Activated CD8-positive, alpha-beta T cell treated with anti-CD3 and anti-CD28 coated beads, Interleukin-2, amount 10 ng/mL, durations not matched to agents 7 days and 5 days (primary cell): ENCODE data around the gene PRKD1. TPM values are rescaled to one million over a fixed set of nuclear protein-coding genes. Genes with fewer than 3 reads are reported as not detected.
"Not testable (repeated sequence)": the region's sequence is repeated elsewhere in the genome, so short reads cannot be mapped to it uniquely, and the experiment has no call there.

Source experiments
- ATAC-seq: fragments of 150-1000 bp; cut with Tn5 transposase; one replicate; pipeline ENCODE4 v1.10.0; 2021; ENCODE audit warnings: moderate library complexity
- CTCF ChIA-PET: fragments of 350-600 bp; sonication (Branson Sonifier 250); formaldehyde crosslinking; loops from one replicate; lab custom pipeline; 2021; ENCODE audit warnings: antibody characterized with exemption; lab: Charles Lee
- POLR2A ChIA-PET: fragments of 350-600 bp; sonication (Branson Sonifier 250); formaldehyde crosslinking; loops from one replicate; lab custom pipeline; 2021; ENCODE audit warnings: antibody characterized with exemption; lab: Charles Lee
- DNase-seq: peaks from one replicate; pipeline ENCODE4 v3.0.0-alpha.2; 2020
- H3K27ac Mint-ChIP-seq: one replicate; pipeline ENCODE4 v1.8.0; 2021; ENCODE audit warnings: mild to moderate bottlenecking, mixed read lengths
- H3K27me3 Mint-ChIP-seq: one replicate; pipeline ENCODE4 v1.8.0; 2021; ENCODE audit warnings: low read depth, mixed read lengths
- H3K36me3 Mint-ChIP-seq: one replicate; pipeline ENCODE4 v1.8.0; 2021; ENCODE audit warnings: low read depth, mixed read lengths
- H3K4me1 Mint-ChIP-seq: one replicate; pipeline ENCODE4 v1.8.0; 2021; ENCODE audit warnings: low read depth, mixed read lengths
- H3K4me3 Mint-ChIP-seq: one replicate; pipeline ENCODE4 v1.8.0; 2021; ENCODE audit warnings: mild to moderate bottlenecking, mixed read lengths
- H3K9me3 Mint-ChIP-seq: one replicate; pipeline ENCODE4 v1.8.0; 2022; ENCODE audit warnings: mixed read lengths; ENCODE audit not compliant: insufficient read depth
- total RNA-seq, 2 experiments: library from RNA; stranded (reverse); gene quantifications; one replicate each; pipeline ENCODE4 v1.2.3, GENCODE V29; 2021

Gene PRKD1
- total RNA-seq, 2 experiments from 2014 or later = not detected

DNA sequence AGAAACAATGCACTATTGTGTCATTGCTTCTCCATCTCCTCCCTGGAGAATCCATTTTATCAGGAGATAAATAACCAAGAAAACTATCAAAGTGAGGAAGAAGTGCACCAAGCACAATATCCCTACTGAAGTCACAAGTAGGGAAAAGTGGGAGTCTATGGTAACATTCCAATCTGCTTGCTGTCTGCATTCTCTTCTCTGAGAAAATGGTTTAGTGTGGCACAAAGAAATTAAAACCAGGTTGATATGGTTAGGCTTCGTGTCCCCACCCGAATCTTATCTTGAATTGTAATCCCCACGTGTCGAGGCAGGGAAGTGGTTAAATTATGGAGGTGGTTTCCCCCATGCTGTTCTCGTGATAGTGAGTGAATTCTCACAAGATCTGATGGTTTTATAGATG is 209.7 kb downstream of the PRKD1 start:
- CTCF ChIA-PET = no interaction called here
- peaks cover 7% of the 10 kb centered on the region for H3K9me3 Mint-ChIP-seq
- ATAC-seq (no peak), DNase-seq (no peak)
- no peak overlapping the region for H3K27ac Mint-ChIP-seq
- H3K4me1 Mint-ChIP-seq = no peaks in the 10 kb centered on the region
- no peaks in the 10 kb centered on the region for H3K36me3 Mint-ChIP-seq
- no peaks in the 10 kb centered on the region for H3K27me3 Mint-ChIP-seq
- no peak overlapping the region for H3K4me3 Mint-ChIP-seq
- POLR2A ChIA-PET = no interaction called here

DNA sequence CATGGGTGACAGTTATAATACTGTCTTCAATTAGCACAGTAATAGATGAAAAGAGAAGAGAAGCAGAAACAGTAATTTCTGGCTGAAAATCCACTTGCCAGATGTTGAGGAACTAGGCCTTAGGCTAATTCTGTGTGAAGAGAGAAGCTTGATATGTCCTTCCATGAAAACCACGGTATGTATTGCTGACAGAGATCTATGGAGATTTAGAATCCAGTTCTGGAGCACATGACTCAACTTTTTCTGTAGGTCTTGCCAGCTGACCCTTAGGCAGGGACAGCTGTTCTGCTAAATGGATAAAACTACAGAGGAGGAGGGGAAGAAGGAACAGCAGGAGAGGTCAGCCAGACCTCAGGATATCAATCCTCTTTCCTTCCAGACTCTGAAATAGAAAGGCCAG is 211.5 kb downstream of the PRKD1 start:
- Mint-ChIP-seq H3K27ac (no peak overlapping the region), H3K36me3 (no peaks in the 10 kb centered on the region), H3K4me3 (no peak overlapping the region), H3K4me1 (no peaks in the 10 kb centered on the region), H3K9me3 (peaks cover 7% of the 10 kb centered on the region), H3K27me3 (no peaks in the 10 kb centered on the region)
- ChIA-PET CTCF (no interaction called here), POLR2A (no interaction called here)
- ATAC-seq (no peak), DNase-seq (no peak)

- ChIA-PET CTCF (no interaction called here), POLR2A (no interaction called here)
- no peak for ATAC-seq
- Mint-ChIP-seq H3K36me3 (no peaks in the 10 kb centered on the region), H3K9me3 (peaks cover 7% of the 10 kb centered on the region), H3K4me1 (no peaks in the 10 kb centered on the region), H3K27me3 (no peaks in the 10 kb centered on the region), H3K4me3 (no peak overlapping the region), H3K27ac (no peak overlapping the region)
- DNase-seq = no peak
Observed at GRCh38 chr14:29712601-29713000, 215.0 kb downstream of the PRKD1 start.

DNA sequence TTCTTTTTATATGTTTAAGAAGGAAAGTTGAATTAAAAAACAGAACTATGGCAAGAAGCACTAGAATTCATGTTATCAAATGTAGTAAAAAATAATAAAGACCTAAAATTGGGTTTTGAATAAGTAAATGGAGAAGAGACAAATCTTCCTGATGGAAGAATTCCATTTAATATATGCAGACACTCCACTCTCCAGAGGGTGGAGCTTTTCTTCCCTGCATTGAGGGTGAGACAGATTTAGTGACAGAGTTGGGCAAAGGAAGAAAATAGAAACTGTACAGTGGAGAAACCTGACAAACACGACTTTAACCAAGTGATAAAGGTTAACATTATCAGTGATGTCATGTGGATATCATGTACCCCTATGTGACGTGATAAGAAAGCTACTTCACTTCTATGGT is 217.6 kb downstream of the PRKD1 start:
- ChIA-PET POLR2A (no interaction called here), CTCF (no interaction called here)
- Mint-ChIP-seq H3K4me3 (no peak overlapping the region), H3K36me3 (no peaks in the 10 kb centered on the region), H3K27me3 (no peaks in the 10 kb centered on the region), H3K9me3 (peaks cover 9% of the 10 kb centered on the region), H3K27ac (no peak overlapping the region), H3K4me1 (no peaks in the 10 kb centered on the region)
- DNase-seq (no peak), ATAC-seq (no peak)

- Mint-ChIP-seq H3K4me3 (no peak overlapping the region), H3K36me3 (no peaks in the 10 kb centered on the region), H3K4me1 (no peaks in the 10 kb centered on the region), H3K27me3 (no peaks in the 10 kb centered on the region), H3K27ac (no peak overlapping the region), H3K9me3 (peaks cover 9% of the 10 kb centered on the region)
- ChIA-PET POLR2A (no interaction called here), CTCF (no interaction called here)
- ATAC-seq (no peak), DNase-seq (no peak)
Observed at GRCh38 chr14:29709490-29709889, 218.2 kb downstream of the PRKD1 start.

DNA sequence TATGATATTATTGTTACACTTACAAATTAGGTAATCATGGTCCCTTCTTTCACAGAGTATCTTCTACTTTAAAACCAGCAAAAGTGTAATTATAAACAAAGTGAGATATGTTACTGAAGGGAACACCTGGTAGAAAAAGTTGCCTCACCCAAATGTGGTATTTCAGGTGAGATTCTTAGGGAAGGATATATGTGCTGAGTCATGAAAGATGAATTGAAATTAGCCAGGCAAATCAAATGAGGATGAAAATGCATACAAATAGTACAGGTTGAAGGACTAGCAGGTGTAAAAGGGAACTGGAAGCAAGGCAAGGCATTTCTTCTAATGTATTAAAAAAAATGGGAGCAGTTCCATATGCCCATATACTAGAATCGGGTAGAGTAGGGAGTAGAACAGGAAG is 220.9 kb downstream of the PRKD1 start:
- ChIA-PET POLR2A (no interaction called here), CTCF (no interaction called here)
- Mint-ChIP-seq H3K4me3 (no peak overlapping the region), H3K9me3 (peaks cover 9% of the 10 kb centered on the region), H3K27ac (no peak overlapping the region), H3K36me3 (no peaks in the 10 kb centered on the region), H3K4me1 (no peaks in the 10 kb centered on the region), H3K27me3 (no peaks in the 10 kb centered on the region)
- ATAC-seq (no peak), DNase-seq (no peak)

DNA sequence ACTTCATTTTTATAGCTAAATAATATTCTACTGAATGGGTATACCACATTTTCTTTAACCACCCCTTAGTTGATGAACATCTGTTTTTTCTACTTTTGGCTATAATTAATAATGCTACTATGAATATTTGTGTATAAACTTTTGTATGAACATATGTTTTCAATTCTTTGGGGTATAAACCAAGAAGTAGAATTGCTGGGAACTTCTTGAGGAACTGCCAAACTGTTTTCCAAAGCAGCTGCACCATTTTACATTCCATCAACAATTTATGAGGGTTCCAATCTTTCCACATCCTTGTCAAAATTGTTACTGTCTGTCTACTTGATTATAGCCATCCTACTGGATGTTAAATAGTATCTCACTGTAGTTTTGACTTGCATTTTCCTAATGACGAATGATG is 221.8 kb downstream of the PRKD1 start:
- ChIA-PET POLR2A (no interaction called here), CTCF (no interaction called here)
- Mint-ChIP-seq H3K4me1 (no peaks in the 10 kb centered on the region), H3K36me3 (no peaks in the 10 kb centered on the region), H3K9me3 (peaks cover 9% of the 10 kb centered on the region), H3K4me3 (no peak overlapping the region), H3K27ac (no peak overlapping the region), H3K27me3 (no peaks in the 10 kb centered on the region)
- ATAC-seq = no peak
- DNase-seq = no peak

DNA sequence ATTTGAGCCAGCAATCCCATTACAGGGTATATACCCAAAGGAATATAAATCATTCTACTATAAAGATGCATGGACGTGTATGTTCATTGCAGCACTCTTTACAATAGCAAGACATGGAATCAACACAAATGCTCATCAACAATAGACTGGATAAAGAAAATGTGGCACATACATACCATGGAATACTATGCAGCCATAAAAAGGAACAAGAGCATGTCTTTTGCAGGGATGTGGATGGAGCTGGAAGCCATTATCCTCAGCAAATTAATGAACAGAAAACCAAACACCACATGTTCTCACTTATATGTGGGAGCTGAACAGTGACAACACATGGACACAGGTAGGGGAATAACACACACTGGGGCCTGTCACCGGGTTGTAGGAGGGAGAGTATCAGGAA is 238.1 kb downstream of the PRKD1 start:
- CTCF ChIA-PET, H3K27me3 Mint-ChIP-seq, H3K4me3 Mint-ChIP-seq, DNase-seq, ATAC-seq, H3K27ac Mint-ChIP-seq, H3K36me3 Mint-ChIP-seq, H3K9me3 Mint-ChIP-seq, H3K4me1 Mint-ChIP-seq, POLR2A ChIA-PET: not testable (repeated sequence)

- CTCF ChIA-PET = no interaction called here
- no peaks in the 10 kb centered on the region for H3K9me3 Mint-ChIP-seq
- no peaks in the 10 kb centered on the region for H3K36me3 Mint-ChIP-seq
- DNase-seq (no peak), ATAC-seq (no peak)
- H3K27ac Mint-ChIP-seq = no peak overlapping the region
- H3K27me3 Mint-ChIP-seq = no peaks in the 10 kb centered on the region
- POLR2A ChIA-PET = no interaction called here
- H3K4me1 Mint-ChIP-seq = no peaks in the 10 kb centered on the region
- no peak overlapping the region for H3K4me3 Mint-ChIP-seq
Observed at GRCh38 chr14:29687866-29688265, 239.8 kb downstream of the PRKD1 start.

DNA sequence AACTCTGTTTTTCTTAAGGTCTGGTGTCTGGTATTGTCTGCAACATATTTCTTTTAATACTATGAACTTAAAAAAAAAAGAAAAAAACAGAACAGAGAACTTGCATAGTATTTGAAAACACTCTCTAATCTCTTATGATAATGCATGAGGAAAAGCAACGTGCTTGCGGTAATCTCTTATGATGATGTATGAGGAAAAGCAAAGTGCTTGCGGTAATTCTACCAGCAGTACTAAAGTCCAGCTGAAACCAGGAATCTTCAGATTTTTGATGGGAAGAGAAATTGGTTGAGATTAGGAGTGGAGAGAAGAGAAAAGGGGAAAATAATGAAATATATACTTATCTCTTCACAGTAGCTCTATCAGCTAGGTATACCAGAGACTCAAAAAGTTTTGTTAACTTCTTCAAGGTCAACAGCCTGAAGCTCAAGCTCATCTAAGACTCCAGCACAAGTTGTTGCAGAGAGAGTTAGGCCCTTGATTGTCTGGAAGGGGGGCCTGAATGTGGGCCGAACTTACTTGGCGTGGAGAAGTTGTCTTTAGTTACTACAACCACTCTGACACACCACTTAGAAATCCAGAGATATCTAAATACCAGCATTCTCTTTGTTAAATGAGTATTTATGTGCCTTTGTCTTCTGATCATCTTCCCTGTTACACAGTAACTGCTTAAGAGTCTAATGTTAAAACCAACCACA is 240.4 kb downstream of the PRKD1 start:
- Mint-ChIP-seq H3K9me3 (no peaks in the 10 kb centered on the region), H3K27ac (no peak overlapping the region), H3K27me3 (no peaks in the 10 kb centered on the region), H3K4me1 (no peaks in the 10 kb centered on the region), H3K36me3 (no peaks in the 10 kb centered on the region), H3K4me3 (no peak overlapping the region)
- DNase-seq (no peak), ATAC-seq (no peak)
- ChIA-PET CTCF (no interaction called here), POLR2A (no interaction called here)

DNA sequence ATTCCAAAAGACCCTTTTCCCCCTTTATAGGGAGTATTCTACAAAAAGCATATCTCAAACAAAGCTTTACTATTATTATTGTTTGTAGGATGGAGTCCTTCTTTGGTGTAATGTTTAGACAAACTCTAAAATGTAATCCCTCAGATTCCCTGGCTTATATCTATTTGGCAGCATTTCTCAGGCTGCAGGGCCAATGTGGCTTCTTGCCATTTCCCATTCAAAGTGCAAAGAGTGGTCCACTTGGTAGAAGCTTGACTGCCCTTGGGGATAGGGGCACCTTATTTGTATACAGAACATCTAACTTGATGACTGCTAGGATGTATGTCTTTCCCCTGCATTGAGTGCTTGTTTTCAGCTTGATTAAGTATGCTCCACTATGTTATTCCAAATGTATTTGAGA is 242.7 kb downstream of the PRKD1 start:
- POLR2A ChIA-PET = no interaction called here
- DNase-seq (no peak), ATAC-seq (no peak)
- no peak overlapping the region for H3K27ac Mint-ChIP-seq
- no peak overlapping the region for H3K4me3 Mint-ChIP-seq
- H3K9me3 Mint-ChIP-seq = peaks cover 5% of the 10 kb centered on the region
- H3K27me3 Mint-ChIP-seq = no peaks in the 10 kb centered on the region
- CTCF ChIA-PET = no interaction called here
- H3K4me1 Mint-ChIP-seq = no peaks in the 10 kb centered on the region
- H3K36me3 Mint-ChIP-seq = no peaks in the 10 kb centered on the region

DNA sequence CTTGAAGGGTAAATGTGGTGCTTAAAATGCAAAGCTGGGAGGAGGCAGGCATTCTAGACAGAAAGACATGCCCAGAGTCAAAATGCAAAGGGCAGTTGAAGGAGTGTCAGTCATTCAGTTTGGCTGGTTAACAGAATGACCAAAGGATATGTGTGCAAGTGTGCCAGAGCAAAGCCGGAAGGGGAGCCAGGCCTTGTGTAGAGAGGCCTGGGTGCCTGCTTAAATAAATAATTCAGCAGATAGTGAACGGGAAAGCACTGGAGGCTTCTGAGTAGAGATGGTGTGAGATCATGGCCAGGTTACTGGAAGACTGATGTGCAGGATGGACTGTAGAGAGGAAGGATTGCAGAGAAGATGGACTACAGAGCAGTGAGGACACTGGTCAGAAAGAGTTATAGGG is 244.9 kb downstream of the PRKD1 start:
- CTCF ChIA-PET = no interaction called here
- ATAC-seq = no peak
- POLR2A ChIA-PET = no interaction called here
- Mint-ChIP-seq H3K36me3 (no peaks in the 10 kb centered on the region), H3K4me3 (no peak overlapping the region), H3K4me1 (no peaks in the 10 kb centered on the region), H3K27ac (no peak overlapping the region), H3K9me3 (peaks cover 5% of the 10 kb centered on the region), H3K27me3 (no peaks in the 10 kb centered on the region)
- no peak for DNase-seq

- no peaks in the 10 kb centered on the region for H3K36me3 Mint-ChIP-seq
- ChIA-PET CTCF (no interaction called here), POLR2A (no interaction called here)
- peaks cover 5% of the 10 kb centered on the region for H3K9me3 Mint-ChIP-seq
- no peaks in the 10 kb centered on the region for H3K4me1 Mint-ChIP-seq
- H3K4me3 Mint-ChIP-seq = no peak overlapping the region
- H3K27me3 Mint-ChIP-seq = no peaks in the 10 kb centered on the region
- DNase-seq (no peak), ATAC-seq (no peak)
- no peak overlapping the region for H3K27ac Mint-ChIP-seq
Observed at GRCh38 chr14:29681316-29681715, 246.3 kb downstream of the PRKD1 start.
